Stomach (tissue), 4 donors: ENCODE data around the gene CBX1.

Source experiments
- CTCF ChIP-seq, 7 experiments: fragments of 450-650 bp in 4 of 7; fragments of 200-600 bp in 3 of 7; sonication (generic) in 3 of 7; IDR thresholded peaks; one replicate each; pipeline ENCODE4 v1.5.1; 2016 to 2019; ENCODE audit warnings: antibody characterized with exemption in 7 of 7, control low read depth in 2 of 7, mild to moderate bottlenecking in 1 of 7
- POLR2A ChIP-seq, 4 donors: fragments of 450-650 bp; IDR thresholded peaks; one replicate each; pipeline ENCODE4 v1.6.1; 2016; ENCODE audit warnings: antibody characterized with exemption in 4 of 4, control low read depth in 2 of 4, mild to moderate bottlenecking in 1 of 4, moderate library complexity in 1 of 4
- POLR2AphosphoS5 ChIP-seq, 3 donors: sonication (generic); formaldehyde crosslinking; IDR thresholded peaks; one replicate each; pipeline ENCODE4 v1.6.1; 2016; ENCODE audit warnings: antibody characterized with exemption in 3 of 3

DNA sequence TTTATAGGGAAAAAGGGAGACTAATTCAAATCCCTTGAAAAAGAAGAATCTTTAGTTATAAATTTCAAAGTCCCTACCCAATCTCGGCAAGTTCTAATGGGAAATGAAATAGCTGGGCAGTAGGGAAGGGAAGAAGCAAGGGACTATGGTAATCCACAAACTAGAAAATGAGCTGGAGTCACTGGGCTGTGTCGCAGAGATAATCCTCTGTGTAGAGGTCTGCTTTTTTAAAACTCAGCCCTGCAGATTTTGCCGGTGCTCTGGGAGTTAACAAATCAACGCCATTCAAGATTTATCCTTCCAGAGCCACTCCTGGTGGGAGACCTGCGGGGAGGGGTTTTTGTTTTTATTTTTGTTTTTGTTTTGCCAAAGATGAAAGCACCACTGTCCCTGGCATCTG, 27.1 kb upstream of the CBX1 start:
- TF ChIP-seq CTCF (IDR thresholded peaks at IDR 0.05) (no peak), POLR2A (IDR thresholded peaks at IDR 0.05) (no peak), POLR2AphosphoS5 (IDR thresholded peaks at IDR 0.05) (no peak)
